GM20000 (cell line): Measurements from ENCODE around the gene SS18L1.
"Not testable (repeated sequence)": the region's sequence is repeated elsewhere in the genome, so short reads cannot be mapped to it uniquely, and the experiment has no call there.

Experiments used
- DNase-seq: peaks from one replicate; pipeline ENCODE4 v3.0.0; 2012; ENCODE audit warnings: low spot score
- TF ChIP-seq, protein P1 (sequence below): IDR thresholded peaks from 2 replicates; pipeline ENCODE4 v1.5.1; 2012; ENCODE audit warnings: mild to moderate bottlenecking, control low read depth; ENCODE audit errors: extremely low read depth, missing control alignments

Gene SS18L1

DNA sequence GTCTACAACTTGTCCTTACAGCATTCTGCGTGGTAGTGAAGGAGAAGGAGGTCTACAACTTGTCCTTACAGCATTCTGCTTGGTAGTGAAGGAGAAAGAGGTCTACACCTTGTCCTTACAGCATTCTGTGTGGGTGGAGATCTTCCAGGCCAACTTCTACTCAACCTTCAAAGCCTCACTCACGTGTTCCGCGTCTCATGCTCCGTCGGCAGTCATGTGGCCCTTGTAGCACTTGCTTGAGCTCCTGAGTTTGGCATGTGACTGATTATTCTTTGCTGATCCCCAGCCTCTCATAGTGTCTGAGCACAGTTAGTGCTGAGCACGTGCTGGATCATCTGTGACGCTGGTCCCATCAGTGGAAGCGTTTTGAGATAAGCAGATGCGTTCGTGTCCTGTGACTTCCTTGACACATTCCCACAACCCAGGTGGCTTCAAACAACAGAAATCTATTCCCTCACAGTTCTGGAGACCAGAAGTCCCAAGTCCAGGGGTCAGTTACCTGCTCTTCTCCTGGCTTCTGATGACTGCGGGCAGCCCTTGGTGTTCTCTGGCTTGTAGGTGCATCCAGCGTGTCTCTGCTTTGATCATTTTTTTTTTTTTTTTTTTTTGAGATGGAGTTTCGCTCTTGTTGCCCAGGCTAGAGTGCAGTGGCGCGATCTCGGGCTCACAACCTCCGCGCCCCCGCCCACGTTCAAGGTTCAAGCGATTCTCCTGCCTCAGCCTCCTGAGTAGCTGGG, 2.6 kb downstream of the SS18L1 start:
- DNase-seq, result no peak
- TF ChIP-seq, protein P1, sequence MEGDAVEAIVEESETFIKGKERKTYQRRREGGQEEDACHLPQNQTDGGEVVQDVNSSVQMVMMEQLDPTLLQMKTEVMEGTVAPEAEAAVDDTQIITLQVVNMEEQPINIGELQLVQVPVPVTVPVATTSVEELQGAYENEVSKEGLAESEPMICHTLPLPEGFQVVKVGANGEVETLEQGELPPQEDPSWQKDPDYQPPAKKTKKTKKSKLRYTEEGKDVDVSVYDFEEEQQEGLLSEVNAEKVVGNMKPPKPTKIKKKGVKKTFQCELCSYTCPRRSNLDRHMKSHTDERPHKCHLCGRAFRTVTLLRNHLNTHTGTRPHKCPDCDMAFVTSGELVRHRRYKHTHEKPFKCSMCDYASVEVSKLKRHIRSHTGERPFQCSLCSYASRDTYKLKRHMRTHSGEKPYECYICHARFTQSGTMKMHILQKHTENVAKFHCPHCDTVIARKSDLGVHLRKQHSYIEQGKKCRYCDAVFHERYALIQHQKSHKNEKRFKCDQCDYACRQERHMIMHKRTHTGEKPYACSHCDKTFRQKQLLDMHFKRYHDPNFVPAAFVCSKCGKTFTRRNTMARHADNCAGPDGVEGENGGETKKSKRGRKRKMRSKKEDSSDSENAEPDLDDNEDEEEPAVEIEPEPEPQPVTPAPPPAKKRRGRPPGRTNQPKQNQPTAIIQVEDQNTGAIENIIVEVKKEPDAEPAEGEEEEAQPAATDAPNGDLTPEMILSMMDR, result no peak

DNA sequence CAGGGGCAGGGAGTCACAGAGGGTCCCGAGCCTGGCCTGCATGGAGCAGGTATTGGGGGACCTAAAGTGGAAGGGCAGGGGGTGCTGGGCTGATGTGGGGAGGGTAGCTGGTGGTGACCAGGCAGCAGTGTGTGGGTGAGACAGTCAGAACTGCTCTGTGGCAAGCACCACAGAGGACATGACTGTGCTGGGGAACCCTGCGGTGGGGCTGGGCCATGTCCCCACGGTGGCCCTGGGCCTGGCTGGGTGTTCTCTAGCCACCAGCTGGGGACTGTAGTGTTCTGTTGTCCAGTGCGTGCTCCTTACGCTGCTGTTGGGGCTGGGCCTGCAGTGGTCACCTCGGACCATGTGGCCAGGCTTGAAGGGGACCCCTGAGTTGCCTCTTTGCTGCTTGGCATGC, 3.6 kb downstream of the SS18L1 start:
- TF ChIP-seq, protein P1, result no peak
- no peak for DNase-seq

DNA sequence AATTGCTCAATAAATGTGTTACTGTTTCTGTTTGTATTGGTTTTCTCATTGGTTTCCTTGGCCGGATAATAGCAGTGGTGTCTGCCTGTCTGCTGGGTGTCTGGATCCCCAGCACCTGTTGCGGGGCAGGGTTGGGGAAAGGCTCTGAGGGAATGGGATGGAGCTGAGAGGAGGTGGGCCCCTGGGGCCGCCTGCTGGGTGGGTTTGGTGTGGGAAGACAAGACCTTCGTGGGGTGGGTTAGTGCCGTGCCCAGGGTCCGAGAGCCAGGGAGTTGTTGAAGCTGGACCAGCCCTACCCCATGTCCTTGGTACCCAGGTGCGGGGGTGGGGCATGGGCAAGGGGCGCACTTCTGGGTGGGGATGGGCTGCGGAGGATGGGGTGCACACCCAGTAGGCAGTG, 4.0 kb downstream of the SS18L1 start:
- TF ChIP-seq, protein P1, result no peak
- DNase-seq, result no peak

DNA sequence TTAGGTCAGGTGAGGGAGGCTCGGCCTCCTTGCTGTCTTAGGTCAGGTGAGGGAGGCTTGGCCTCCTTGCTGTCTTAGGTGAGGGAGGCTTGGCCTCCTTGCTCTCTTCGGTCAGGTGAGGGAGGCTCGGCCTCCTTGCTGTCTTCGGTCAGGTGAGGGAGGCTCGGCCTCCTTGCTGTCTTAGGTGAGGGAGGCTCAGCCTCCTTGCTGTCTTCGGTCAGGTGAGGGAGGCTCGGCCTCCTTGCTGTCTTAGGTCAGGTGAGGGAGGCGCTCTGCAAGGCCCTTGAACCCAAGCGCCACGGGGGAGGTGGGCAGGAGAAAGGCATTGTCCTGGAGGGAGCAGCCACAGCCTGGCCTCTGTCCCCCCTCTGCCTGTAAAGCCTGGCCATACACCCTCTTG, 4.8 kb downstream of the SS18L1 start:
- not testable (repeated sequence) for DNase-seq

DNA sequence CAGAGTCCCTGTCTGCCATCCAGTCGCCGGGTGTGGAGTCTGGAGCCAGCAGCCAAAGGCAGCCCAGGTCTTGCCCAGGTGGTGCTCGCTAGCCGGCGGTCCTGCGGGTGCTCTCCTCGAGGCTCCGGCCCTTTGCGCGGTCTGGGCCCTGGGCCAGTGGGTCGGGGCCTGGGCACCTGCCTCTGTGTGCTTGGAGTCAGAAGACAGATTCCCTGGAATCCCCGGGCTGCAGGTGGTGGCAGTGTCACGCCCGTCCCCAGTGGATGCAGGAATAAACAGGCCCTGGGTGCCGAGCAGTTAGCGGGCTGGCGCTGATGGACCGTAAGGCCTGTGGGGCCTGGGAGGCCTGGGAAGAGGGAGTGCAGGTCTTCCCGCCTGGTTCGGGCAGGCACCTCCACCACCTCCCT, 5.3 kb downstream of the SS18L1 start:
- DNase-seq, result no peak
- TF ChIP-seq, protein P1, result no peak

DNA sequence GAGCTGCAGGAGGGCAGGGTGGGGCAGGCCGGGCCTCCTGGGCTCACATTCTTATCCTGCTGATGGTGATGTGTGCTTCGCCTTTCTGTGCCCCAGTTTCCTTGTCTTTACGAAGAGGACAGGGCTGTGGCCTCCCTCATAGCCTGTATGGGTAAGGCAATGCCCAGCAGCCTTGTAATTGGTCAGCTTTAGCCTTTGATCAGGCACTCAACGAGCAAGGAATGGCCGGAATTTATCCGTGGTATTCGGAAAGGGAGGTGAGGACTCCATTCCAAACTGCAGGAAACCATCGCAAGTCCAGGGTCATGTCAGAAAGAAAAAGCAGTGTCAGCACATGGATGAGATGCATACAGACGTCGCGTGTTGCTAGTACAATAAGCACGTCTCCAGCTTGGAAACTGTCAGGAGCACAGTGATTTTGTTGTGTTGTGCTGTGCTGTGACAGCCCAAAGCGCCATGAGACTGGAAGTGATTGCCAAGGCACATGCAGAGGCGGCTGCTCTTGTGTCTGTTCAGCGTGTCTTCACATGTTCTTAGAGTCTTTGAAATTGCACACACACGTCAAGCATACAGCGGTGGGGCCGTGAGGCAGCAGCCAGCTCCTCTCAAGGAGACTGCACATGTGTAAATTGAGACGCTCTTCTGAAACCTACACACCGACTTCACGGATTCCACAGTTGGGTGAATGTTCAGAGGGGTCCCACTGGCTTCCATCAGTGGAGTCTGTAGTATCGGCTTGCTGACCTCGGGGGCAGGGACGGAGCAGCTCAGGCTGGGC, 6.2 kb downstream of the SS18L1 start:
- DNase-seq, result no peak
- TF ChIP-seq, protein P1, result no peak

DNA sequence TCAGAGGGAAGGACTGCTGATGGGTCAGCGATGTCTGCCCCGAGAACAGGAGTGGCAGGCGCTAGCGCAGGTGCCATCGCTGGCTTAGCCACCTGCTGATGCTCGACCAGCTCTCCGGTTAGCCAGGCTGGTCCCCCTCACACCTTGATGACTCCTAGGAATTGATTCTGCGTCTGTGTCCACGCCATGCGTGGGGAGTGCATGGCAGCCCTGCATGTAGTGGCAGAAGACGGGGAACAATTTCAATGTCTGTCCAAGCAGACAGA, 6.7 kb downstream of the SS18L1 start:
- no peak for DNase-seq
- TF ChIP-seq, protein P1, result no peak

DNA sequence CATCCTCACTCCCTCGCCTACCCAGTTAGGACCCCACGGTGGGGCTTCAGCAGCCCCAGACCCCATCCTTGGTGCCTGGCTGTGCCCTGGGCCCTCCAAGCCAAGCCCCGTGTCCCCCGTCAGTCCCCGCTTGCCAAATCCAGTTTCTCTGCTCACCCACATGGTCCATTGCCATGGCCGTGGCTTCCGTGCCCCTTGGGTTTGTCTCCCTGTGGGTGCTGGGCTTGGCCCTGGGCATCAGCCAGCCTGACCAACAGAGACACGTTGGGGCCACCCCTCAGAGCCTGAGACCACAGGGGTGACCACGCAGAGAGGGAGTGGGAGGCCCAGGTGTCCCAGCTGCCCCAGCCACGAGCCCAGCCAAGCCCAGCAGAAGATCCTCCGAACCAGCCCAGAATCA, 7.7 kb downstream of the SS18L1 start:
- TF ChIP-seq, protein P1, result no peak
- no peak for DNase-seq
